Stomach (tissue), 4 donors: ENCODE data around the gene GCGR.

Experiments used
- CTCF ChIP-seq, 7 experiments: fragments of 450-650 bp in 4 of 7; fragments of 200-600 bp in 3 of 7; sonication (generic) in 3 of 7; IDR thresholded peaks; one replicate each; pipeline ENCODE4 v1.5.1; 2016 to 2019; ENCODE audit warnings: antibody characterized with exemption in 7 of 7, control low read depth in 2 of 7, mild to moderate bottlenecking in 1 of 7
- EP300 ChIP-seq: sonication (generic); formaldehyde crosslinking; IDR thresholded peaks from one replicate; pipeline ENCODE4 v1.6.1; 2017; ENCODE audit warnings: antibody characterized with exemption
- POLR2A ChIP-seq, 4 donors: fragments of 450-650 bp; IDR thresholded peaks; one replicate each; pipeline ENCODE4 v1.6.1; 2016; ENCODE audit warnings: antibody characterized with exemption in 4 of 4, control low read depth in 2 of 4, mild to moderate bottlenecking in 1 of 4, moderate library complexity in 1 of 4
- POLR2AphosphoS5 ChIP-seq, 3 donors: sonication (generic); formaldehyde crosslinking; IDR thresholded peaks; one replicate each; pipeline ENCODE4 v1.6.1; 2016; ENCODE audit warnings: antibody characterized with exemption in 3 of 3

- TF ChIP-seq CTCF (IDR thresholded peaks at IDR 0.05) (no peak), POLR2AphosphoS5 (IDR thresholded peaks at IDR 0.05) (no peak), POLR2A (IDR thresholded peaks at IDR 0.05) (no peak), EP300 (no peak)
Observed at GRCh38 chr17:81832608-81833159, 28.7 kb downstream of the GCGR start.
